ENCODE measurements around the gene FNDC3B. TPM values are rescaled to one million over a fixed set of nuclear protein-coding genes. Genes with fewer than 3 reads are reported as not detected.
A peak's percentile ranks its signal among the peaks of the same experiment; 100 is the strongest.

FNDC3B gene
- total RNA-seq, 1 donor from 2014 or later = 79.2 TPM

- H3K36me3 Mint-ChIP-seq = peaks cover 26% of the 10 kb centered on the region
- no peaks in the 10 kb centered on the region for H3K9me3 Mint-ChIP-seq
- H3K4me1 Mint-ChIP-seq (ENCODE audit: unreplicated experiment) = peaks cover 55% of the 10 kb centered on the region
- H3K4me3 Mint-ChIP-seq = no peak overlapping the region
- TF ChIP-seq, protein P1, sequence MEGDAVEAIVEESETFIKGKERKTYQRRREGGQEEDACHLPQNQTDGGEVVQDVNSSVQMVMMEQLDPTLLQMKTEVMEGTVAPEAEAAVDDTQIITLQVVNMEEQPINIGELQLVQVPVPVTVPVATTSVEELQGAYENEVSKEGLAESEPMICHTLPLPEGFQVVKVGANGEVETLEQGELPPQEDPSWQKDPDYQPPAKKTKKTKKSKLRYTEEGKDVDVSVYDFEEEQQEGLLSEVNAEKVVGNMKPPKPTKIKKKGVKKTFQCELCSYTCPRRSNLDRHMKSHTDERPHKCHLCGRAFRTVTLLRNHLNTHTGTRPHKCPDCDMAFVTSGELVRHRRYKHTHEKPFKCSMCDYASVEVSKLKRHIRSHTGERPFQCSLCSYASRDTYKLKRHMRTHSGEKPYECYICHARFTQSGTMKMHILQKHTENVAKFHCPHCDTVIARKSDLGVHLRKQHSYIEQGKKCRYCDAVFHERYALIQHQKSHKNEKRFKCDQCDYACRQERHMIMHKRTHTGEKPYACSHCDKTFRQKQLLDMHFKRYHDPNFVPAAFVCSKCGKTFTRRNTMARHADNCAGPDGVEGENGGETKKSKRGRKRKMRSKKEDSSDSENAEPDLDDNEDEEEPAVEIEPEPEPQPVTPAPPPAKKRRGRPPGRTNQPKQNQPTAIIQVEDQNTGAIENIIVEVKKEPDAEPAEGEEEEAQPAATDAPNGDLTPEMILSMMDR (conservative IDR thresholded peaks at IDR 0.05) = no peak
- DNase-seq (ENCODE audit: extremely low spot score, unreplicated experiment) = no peak
- H3K27ac Mint-ChIP-seq = peak overlapping the region; percentile 59
- H3K27me3 Mint-ChIP-seq = no peaks in the 10 kb centered on the region
Observed at GRCh38 chr3:172136330-172136729, 97.0 kb downstream of the FNDC3B start.

DNA sequence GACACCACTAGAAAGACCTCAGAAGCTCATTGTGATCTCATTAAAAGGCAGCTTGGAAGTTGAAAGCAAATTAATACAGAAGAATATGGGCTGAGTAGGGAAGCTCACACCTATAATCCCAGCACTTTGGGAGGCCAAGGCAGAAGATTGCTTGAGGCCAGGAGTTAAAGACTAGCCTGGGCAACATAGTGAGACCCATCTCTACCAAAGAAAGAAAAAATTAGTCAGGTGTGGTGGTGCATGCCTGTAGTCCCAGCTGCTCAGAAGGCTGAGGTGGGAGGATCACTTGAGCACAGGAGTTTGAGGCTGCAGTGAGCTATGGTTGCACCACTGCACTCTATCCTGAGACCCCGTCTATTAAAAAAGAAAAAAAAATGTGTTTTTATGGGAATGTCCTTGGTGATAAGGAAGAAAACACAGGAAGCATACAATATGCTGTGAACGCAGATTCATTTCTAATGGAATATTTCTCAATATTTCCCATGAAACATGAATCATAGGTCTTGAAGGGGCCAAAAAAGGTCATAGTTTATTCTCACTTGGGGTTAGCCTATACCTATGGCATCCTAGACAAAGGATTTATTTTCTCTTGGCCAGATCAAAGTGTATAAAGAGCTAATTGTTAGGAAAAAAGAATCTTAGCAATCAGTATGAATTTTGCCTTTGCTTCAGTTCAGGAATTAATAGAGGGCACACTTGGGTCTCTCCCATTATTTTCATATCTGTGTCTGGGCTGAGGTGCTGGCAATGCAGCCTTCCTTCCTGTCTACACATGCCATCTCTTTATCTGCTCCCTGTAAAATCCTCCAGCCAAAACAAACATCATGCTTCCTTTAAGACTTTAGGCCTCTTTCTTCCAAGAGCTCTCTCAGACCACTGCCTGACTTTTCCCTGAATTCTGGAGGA lies 98.2 kb downstream of the FNDC3B start:
- no peaks in the 10 kb centered on the region for H3K9me3 Mint-ChIP-seq
- peaks cover 21% of the 10 kb centered on the region for H3K36me3 Mint-ChIP-seq
- peak overlapping the region; percentile 32 for H3K27ac Mint-ChIP-seq
- no peak for DNase-seq (ENCODE audit: extremely low spot score, unreplicated experiment)
- no peak overlapping the region for H3K4me3 Mint-ChIP-seq
- TF ChIP-seq, protein P1 (conservative IDR thresholded peaks at IDR 0.05) = no peak
- no peaks in the 10 kb centered on the region for H3K27me3 Mint-ChIP-seq
- peaks cover 61% of the 10 kb centered on the region for H3K4me1 Mint-ChIP-seq (ENCODE audit: unreplicated experiment)

DNA sequence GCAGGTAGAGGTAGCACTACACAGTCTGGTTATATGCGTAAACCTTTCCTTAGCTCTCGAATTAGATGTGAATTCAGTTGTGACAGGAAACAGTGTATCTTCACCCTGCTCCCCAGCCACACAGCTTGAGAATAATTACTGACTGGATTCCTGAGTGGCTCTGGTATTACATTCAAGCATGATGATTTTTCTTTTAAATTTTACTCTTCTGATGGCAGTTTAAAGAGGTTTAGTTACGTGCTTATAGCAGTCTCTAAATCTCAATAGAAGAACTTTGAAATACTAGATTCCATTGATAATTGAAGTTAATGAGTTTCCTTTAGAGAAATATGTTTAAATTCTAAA lies 98.8 kb downstream of the FNDC3B start:
- no peak overlapping the region for H3K4me3 Mint-ChIP-seq
- TF ChIP-seq, protein P1 (conservative IDR thresholded peaks at IDR 0.05) = no peak
- H3K4me1 Mint-ChIP-seq (ENCODE audit: unreplicated experiment) = peaks cover 61% of the 10 kb centered on the region
- peaks cover 21% of the 10 kb centered on the region for H3K36me3 Mint-ChIP-seq
- peak overlapping the region; percentile 32 for H3K27ac Mint-ChIP-seq
- H3K9me3 Mint-ChIP-seq = no peaks in the 10 kb centered on the region
- no peaks in the 10 kb centered on the region for H3K27me3 Mint-ChIP-seq
- DNase-seq (ENCODE audit: extremely low spot score, unreplicated experiment) = no peak

DNA sequence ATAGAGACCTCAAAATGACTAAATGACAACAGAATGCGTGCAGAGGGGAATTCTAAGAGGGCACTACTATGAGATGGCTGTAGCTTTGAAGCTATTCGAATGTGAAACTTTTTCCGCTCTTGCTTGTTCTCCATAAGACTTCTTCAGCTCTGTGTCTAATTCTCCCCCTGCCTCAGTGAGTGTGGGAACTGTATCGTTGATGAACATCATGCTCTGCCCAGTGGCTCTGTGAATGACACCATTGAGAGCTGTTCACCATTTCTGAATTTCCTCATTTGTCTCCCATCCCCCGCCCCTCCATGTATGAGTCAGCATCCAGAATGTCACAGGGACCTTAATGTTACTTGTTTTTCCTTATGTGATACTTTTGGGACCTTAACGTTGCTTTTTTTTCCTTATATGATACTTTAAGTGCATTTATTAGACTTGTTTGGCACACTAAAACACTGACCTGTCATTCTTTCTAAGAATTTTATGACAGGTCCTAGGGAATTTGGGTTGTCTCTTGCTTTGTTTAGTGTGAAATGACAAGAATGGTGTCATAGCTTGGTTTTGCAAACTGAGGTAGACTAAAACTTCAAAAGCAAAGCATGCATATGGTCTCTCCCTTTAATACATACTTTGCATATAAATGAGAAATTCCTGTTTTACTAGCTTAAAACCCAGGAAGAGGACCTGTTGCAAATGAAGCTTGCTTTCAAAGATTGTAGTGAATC lies 99.6 kb downstream of the FNDC3B start:
- peak overlapping the region; percentile 87 for H3K27ac Mint-ChIP-seq
- no peak for DNase-seq (ENCODE audit: extremely low spot score, unreplicated experiment)

DNA sequence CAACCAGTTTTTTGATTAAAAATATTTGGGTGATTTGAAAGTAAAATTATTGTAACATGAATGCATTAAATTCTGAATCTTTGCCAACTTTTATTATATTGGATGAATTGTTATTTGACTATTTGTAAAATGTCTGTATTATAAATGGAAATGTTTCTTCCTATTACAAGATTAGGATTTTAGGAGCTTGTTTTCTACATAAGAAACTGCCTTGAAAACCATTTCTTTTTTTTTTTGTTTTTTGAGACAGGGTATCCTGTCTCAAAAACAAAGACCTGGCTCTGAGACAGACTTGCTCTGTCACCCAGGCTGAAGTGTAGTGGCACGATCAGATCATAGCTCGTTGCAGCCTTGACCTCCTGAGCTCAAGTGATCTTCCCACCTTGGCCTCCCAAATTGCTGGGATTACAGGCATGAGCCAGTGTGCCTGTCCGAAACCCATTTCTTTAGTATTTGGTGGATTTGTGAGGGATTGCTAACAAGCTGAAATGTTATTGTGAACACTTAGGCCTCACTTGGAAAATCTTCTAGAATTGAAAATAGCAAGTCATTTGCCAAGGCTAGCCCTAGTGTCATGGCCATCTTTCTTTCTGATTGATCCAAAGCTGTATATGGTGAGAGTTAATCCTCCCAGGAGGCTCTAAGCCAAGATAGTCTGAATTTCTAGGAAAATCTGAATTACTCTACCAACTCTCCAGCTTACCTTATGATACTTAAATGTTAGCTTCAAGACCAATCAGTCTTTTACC lies 100.3 kb downstream of the FNDC3B start:
- TF ChIP-seq, protein P1 (conservative IDR thresholded peaks at IDR 0.05) = no peak
- Mint-ChIP-seq H3K9me3 (no peaks in the 10 kb centered on the region), H3K27me3 (no peaks in the 10 kb centered on the region), H3K36me3 (peaks cover 17% of the 10 kb centered on the region), H3K27ac (peak overlapping the region; percentile 90), H3K4me1 (ENCODE audit: unreplicated experiment) (peaks cover 56% of the 10 kb centered on the region), H3K4me3 (peak overlapping the region; percentile 40)
- DNase-seq (ENCODE audit: extremely low spot score, unreplicated experiment) = no peak

More for the DNA sequence above, 99.6 kb downstream of the FNDC3B start:
- peak overlapping the region; percentile 32 for H3K4me3 Mint-ChIP-seq
- peaks cover 55% of the 10 kb centered on the region for H3K4me1 Mint-ChIP-seq (ENCODE audit: unreplicated experiment)
- H3K9me3 Mint-ChIP-seq = no peaks in the 10 kb centered on the region
- TF ChIP-seq, protein P1 (conservative IDR thresholded peaks at IDR 0.05) = no peak
- peaks cover 16% of the 10 kb centered on the region for H3K36me3 Mint-ChIP-seq
- no peaks in the 10 kb centered on the region for H3K27me3 Mint-ChIP-seq

Measured in type B pancreatic cell (in vitro differentiated cells).